Bronchial epithelial cell (primary cell): ENCODE data around the gene PARL. TPM values are rescaled to one million over a fixed set of nuclear protein-coding genes. Genes with fewer than 3 reads are reported as not detected.

Experiments
- DNase-seq: peaks from one replicate; pipeline ENCODE4 v3.0.0-alpha.2; 2010; ENCODE audit warnings: low read depth
- FAIRE-seq: peaks from 2 replicates; lab custom pipeline; 2011; peaks lifted over from hg19 to GRCh38; lab: Jason Lieb, UNC
- H3K27me3 ChIP-seq: 2 replicates; pipeline ENCODE4 v1.5.1; 2011; ENCODE audit warnings: low read length; ENCODE audit not compliant: control insufficient read depth, insufficient read depth
- H3K36me3 ChIP-seq: 2 replicates; pipeline ENCODE4 v1.5.1; 2011; ENCODE audit warnings: low read length; ENCODE audit not compliant: control insufficient read depth, insufficient read depth
- H3K4me3 ChIP-seq: 2 replicates; pipeline ENCODE4 v1.5.1; 2011; ENCODE audit warnings: mild to moderate bottlenecking, low read depth, low read length, control low read depth
- total RNA-seq: library from RNA; depleted of rRNA; stranded (reverse); fragments of >200 nt; gene quantifications from 2 replicates; pipeline ENCODE4 v1.2.1, GENCODE V29; 2014
- TF ChIP-seq, protein P1 (sequence below): IDR thresholded peaks from 2 replicates; pipeline ENCODE4 v1.5.1; 2011; ENCODE audit warnings: mild to moderate bottlenecking, moderate library complexity, low read length, control low read depth, inconsistent platforms; ENCODE audit not compliant: insufficient read depth, severe bottlenecking

Gene PARL
- total RNA-seq, 1 donor from 2014 or later, result 75.6 TPM

DNA sequence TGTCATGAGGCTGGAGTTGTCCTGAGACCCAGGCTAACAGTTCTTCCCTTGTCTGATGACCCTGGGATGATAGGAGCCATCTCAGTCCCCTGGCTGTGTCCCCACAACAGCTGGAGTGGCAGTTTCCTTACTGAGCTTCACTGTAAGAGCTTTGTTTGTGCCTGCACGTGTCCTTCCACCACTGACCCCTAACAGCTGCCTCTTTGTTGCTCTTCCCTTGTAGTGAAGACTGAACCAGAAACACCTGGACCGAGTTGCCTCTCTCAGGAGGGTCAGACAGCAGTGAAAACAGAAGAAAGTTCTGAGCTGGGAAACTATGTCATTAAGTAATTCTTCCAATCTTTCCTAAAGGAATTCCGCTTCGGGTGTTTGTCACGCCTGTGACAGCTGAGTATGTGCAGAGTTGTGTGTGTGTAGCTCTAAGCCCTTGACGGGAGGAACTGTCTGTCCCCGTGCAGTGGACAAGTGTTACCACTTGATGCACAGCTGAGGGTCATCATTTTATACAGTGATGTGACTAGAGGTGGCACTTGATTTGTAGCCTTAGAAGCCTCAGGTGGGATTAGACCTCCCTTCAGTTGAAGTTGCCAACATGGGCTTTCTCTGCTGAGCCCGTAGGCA is 84.3 kb downstream of the PARL start:
- FAIRE-seq, result no peak

DNA sequence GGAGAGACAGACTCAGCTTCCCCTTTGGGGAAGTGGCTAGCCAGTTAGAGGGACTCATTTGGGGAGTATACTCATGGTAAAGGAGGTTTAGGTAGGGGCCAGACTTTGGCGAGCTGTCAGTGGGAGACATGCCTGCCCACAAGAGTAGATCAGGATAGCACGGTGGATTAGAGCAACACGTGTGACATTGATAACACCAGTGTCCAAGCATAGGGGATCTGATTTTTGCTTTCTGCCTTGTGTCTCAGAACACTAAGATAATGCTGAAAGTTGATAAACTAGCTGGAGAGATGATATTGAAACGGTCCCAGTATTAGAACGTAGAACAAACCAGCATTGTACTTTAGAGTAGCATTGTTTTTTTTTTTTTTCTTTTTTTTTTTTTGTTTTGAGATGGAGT is 85.2 kb downstream of the PARL start:
- Histone ChIP-seq H3K4me3 (no peak overlapping the region), H3K27me3 (no peaks in the 10 kb centered on the region), H3K36me3 (peaks cover 29% of the 10 kb centered on the region)
- TF ChIP-seq, protein P1, sequence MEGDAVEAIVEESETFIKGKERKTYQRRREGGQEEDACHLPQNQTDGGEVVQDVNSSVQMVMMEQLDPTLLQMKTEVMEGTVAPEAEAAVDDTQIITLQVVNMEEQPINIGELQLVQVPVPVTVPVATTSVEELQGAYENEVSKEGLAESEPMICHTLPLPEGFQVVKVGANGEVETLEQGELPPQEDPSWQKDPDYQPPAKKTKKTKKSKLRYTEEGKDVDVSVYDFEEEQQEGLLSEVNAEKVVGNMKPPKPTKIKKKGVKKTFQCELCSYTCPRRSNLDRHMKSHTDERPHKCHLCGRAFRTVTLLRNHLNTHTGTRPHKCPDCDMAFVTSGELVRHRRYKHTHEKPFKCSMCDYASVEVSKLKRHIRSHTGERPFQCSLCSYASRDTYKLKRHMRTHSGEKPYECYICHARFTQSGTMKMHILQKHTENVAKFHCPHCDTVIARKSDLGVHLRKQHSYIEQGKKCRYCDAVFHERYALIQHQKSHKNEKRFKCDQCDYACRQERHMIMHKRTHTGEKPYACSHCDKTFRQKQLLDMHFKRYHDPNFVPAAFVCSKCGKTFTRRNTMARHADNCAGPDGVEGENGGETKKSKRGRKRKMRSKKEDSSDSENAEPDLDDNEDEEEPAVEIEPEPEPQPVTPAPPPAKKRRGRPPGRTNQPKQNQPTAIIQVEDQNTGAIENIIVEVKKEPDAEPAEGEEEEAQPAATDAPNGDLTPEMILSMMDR, result no peak
- FAIRE-seq, result no peak
- DNase-seq, result no peak

More for the DNA sequence above, 84.3 kb downstream of the PARL start:
- H3K36me3 ChIP-seq, result peaks cover 29% of the 10 kb centered on the region
- no peaks in the 10 kb centered on the region for H3K27me3 ChIP-seq
- DNase-seq, result no peak
- TF ChIP-seq, protein P1, result no peak
- H3K4me3 ChIP-seq, result no peak overlapping the region

DNA sequence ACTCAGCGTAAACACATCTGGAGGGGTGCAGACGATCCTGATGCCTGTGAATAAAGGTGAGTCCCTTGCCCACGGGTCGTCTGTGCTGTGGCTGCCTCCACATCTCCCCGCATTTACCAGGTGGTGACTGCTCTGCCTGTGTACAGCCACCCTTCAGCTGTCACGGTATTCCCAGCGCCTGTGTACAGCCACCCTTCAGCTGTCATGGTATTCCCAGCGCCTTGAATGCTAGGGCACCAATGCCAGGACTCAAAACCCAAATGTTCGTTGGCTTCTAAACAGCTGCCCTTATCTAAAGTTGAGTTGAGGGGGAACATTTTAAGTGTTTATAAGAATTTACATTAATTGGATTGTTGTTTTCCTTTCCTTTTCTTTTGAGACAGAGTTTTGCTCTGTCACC is 86.7 kb downstream of the PARL start:
- Histone ChIP-seq H3K27me3 (no peaks in the 10 kb centered on the region), H3K36me3 (peaks cover 26% of the 10 kb centered on the region), H3K4me3 (no peak overlapping the region)
- TF ChIP-seq, protein P1, result no peak
- DNase-seq (no peak), FAIRE-seq (no peak)

DNA sequence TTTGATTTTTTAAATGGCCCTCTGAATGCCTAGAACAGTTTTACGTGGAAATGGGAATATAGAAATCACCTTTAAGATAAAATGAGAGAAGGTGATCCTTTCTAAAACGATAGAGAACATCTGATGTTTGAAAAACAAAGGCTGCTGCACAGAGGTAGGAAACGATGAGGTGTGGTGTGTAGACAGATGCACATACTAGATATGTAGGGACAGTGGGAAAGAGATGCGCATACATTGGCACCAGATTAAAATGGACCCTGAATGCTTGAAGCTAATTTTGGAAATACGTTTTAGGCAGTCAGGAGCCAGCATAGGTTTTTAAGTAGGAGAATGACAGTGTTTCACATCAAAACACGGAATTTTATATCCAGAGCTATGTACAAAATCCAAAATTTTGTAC is 88.3 kb downstream of the PARL start:
- no peak overlapping the region for H3K4me3 ChIP-seq
- no peaks in the 10 kb centered on the region for H3K27me3 ChIP-seq
- FAIRE-seq, result no peak
- no peak for DNase-seq
- peaks cover 20% of the 10 kb centered on the region for H3K36me3 ChIP-seq
- TF ChIP-seq, protein P1, result no peak

DNA sequence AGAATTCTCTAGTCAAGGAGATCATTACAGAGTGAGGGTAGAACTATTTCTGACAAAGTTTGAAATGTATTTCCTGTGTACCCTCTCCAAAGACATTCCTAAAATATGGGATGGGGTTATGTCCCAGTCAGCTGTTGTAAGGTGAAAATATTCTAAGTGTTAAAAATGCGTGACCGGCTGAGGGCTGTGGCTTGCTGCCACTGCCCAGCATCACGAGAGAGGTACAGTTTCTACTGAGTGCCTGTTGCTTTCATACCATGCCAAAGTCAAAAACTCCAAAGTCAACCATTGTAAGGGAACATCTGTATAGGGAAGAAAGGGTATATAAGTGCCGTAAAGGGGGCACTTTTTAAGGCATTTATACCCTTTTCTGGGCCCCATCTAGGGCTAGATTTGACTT is 90.2 kb downstream of the PARL start:
- Histone ChIP-seq H3K27me3 (no peaks in the 10 kb centered on the region), H3K4me3 (no peak overlapping the region), H3K36me3 (peaks cover 20% of the 10 kb centered on the region)
- DNase-seq (no peak), FAIRE-seq (no peak)
- TF ChIP-seq, protein P1, result no peak

DNA sequence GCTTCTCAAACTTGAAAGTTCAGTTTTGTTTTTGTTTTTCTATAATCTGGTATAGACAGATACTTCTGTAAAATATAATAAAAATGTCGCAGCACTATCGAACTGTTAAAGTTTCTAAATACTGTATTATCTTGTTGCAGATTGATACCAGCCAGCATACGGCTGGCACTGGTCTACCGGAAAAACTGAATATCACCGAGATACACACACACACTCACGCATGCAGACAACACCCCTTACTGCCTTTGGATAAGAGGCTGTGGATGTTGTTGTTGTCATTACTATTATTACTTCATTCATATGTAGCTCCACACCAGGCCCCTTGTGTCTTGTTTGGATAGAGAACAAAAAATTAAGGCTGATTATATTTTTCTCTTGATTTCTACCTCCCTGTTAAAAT is 91.7 kb downstream of the PARL start:
- H3K27me3 ChIP-seq, result no peaks in the 10 kb centered on the region
- peaks cover 16% of the 10 kb centered on the region for H3K36me3 ChIP-seq
- H3K4me3 ChIP-seq, result no peak overlapping the region
- FAIRE-seq (no peak), DNase-seq (no peak)
- TF ChIP-seq, protein P1, result no peak
